MM.1S (cell line): Measurements from ENCODE around the gene MPZL3.

Experiments
- CTCF ChIP-seq: fragments of 300-600 bp; sonication (generic); IDR thresholded peaks from 2 replicates; pipeline ENCODE4 v1.5.1; 2016; ENCODE audit warnings: antibody characterized with exemption, low read length, mixed read lengths
- EZH2phosphoT487 ChIP-seq: fragments of 300-600 bp; sonication (generic); IDR thresholded peaks from 2 replicates; pipeline ENCODE4 v1.6.1; 2018; ENCODE audit warnings: antibody characterized with exemption, low read length

- TF ChIP-seq CTCF (no peak), EZH2phosphoT487 (no peak)
Observed at GRCh38 chr11:118295199-118295598, 43.0 kb upstream of the MPZL3 start.
